ENCODE measurements around the gene TMEM88.

Gene TMEM88

DNA sequence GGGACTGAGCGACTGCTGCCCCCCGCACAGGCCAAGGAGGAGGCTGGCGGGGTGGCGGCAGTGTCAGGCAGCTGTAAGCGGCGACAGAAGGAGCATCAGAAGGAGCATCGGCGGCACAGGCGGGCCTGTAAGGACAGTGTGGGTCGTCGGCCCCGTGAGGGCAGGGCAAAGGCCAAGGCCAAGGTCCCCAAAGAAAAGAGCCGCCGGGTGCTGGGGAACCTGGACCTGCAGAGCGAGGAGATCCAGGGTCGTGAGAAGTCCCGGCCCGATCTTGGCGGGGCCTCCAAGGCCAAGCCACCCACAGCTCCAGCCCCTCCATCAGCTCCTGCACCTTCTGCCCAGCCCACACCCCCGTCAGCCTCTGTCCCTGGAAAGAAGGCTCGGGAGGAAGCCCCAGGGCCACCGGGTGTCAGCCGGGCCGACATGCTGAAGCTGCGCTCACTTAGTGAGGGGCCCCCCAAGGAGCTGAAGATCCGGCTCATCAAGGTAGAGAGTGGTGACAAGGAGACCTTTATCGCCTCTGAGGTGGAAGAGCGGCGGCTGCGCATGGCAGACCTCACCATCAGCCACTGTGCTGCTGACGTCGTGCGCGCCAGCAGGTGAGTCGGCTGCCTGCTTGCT, 5.6 kb upstream of the TMEM88 start:
- DNase-seq (ENCODE audit: low read depth) = no peak
- no peak overlapping the region for H3K4me3 ChIP-seq (ENCODE audit: low read length)
- TF ChIP-seq, protein P1, sequence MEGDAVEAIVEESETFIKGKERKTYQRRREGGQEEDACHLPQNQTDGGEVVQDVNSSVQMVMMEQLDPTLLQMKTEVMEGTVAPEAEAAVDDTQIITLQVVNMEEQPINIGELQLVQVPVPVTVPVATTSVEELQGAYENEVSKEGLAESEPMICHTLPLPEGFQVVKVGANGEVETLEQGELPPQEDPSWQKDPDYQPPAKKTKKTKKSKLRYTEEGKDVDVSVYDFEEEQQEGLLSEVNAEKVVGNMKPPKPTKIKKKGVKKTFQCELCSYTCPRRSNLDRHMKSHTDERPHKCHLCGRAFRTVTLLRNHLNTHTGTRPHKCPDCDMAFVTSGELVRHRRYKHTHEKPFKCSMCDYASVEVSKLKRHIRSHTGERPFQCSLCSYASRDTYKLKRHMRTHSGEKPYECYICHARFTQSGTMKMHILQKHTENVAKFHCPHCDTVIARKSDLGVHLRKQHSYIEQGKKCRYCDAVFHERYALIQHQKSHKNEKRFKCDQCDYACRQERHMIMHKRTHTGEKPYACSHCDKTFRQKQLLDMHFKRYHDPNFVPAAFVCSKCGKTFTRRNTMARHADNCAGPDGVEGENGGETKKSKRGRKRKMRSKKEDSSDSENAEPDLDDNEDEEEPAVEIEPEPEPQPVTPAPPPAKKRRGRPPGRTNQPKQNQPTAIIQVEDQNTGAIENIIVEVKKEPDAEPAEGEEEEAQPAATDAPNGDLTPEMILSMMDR (conservative IDR thresholded peaks at IDR 0.05; ENCODE audit: low read depth, low read length) = no peak

DNA sequence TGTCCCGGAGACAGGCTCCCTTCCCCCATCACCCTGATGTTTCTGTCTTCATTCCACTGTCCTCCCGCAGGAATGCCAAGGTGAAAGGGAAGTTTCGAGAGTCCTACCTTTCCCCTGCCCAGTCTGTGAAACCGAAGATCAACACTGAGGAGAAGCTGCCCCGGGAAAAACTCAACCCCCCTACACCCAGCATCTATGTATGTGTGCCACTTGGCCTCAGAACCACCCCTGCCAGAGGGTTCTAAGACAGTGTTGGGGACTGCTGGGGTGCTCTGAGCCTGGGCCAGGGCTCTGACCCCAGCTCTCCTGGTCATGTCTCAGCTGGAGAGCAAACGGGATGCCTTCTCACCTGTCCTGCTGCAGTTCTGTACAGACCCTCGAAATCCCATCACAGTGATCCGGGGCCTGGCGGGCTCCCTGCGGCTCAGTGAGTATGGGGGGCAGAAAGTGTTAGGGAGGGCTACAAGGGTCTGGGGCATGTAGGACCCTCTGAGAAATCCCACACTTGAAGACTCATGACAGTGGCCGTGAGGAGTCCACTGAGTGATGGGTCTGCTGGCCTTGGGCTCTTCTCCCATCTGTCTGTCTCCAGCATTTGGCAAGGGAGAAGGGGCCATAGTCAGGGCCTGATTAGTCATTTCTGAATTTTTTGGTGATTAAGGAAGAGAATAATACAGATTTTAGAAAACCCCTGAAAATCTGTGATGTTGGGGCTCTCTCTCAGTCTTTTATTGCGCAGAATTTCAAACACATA, 4.9 kb upstream of the TMEM88 start:
- TF ChIP-seq, protein P1 (conservative IDR thresholded peaks at IDR 0.05; ENCODE audit: low read depth, low read length) = no peak
- DNase-seq (ENCODE audit: low read depth) = no peak
- no peak overlapping the region for H3K4me3 ChIP-seq (ENCODE audit: low read length)

DNA sequence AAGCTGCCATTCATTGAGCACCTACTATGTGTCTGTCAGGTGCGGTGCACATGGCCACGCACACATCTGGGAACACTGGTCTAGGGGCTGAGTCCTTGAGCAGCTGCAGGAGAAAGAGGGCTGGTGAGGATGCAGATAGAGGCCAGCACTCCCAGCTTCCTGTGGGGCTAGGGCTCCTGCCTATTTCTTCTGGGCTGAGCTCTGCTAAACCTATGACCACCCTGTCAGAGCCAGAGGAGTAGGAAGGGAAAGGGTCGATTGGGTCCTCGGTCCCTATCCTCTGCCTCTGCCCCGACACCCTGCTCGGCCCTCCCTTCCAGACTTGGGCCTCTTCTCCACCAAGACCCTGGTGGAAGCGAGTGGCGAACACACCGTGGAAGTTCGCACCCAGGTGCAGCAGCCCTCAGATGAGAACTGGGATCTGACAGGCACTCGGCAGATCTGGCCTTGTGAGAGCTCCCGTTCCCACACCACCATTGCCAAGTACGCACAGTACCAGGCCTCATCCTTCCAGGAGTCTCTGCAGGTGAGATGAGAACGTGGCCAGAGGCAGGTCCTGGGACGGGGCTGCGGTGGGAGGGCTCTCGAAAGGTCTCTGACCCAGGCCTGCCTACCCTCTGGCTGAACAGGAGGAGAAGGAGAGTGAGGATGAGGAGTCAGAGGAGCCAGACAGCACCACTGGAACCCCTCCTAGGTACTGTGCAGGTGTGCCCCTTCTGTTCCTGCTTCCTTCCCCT, 4.0 kb upstream of the TMEM88 start:
- H3K4me3 ChIP-seq (ENCODE audit: low read length) = no peak overlapping the region
- DNase-seq (ENCODE audit: low read depth) = no peak
- TF ChIP-seq, protein P1 (conservative IDR thresholded peaks at IDR 0.05; ENCODE audit: low read depth, low read length) = no peak

DNA sequence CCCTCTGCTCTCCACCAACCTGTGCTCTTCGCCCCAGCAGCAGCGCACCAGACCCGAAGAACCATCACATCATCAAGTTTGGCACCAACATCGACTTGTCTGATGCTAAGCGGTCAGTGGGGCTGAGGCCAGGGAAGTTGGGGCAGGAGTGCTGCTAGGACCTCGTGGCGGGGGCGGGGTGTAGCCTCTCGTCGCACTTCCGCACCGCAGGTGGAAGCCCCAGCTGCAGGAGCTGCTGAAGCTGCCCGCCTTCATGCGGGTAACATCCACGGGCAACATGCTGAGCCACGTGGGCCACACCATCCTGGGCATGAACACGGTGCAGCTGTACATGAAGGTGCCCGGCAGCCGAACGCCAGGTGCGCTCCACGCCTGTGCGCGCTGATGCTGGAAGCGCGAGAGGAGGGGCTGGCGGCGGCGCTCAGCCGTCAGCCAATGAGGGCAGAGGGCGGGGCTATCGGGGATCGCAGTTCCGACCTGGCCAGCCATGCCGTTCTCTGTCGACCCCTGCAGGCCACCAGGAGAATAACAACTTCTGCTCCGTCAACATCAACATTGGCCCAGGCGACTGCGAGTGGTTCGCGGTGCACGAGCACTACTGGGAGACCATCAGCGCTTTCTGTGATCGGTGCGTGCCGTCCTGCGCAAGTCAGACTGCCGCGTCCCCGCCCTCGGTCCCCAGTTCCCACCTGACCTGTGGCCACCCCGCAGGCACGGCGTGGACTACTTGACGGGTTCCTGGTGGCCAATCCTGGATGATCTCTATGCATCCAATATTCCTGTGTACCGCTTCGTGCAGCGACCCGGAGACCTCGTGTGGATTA, 3.2 kb upstream of the TMEM88 start:
- no peak overlapping the region for H3K4me3 ChIP-seq (ENCODE audit: low read length)
- TF ChIP-seq, protein P1 (conservative IDR thresholded peaks at IDR 0.05; ENCODE audit: low read depth, low read length) = peak; percentile 92
- no peak for DNase-seq (ENCODE audit: low read depth)

DNA sequence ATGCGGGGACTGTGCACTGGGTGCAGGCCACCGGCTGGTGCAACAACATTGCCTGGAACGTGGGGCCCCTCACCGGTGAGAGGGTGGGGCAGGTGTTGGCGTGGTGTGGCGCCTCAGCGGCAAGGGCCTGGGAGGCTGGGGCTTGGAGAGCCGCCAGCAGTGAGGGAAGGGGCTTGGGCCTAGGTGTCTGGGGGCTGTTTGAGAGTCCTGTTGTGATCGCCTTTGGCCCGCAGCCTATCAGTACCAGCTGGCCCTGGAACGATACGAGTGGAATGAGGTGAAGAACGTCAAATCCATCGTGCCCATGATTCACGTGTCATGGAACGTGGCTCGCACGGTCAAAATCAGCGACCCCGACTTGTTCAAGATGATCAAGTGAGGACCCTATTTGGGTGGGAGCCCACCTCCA, 2.6 kb upstream of the TMEM88 start:
- no peak for DNase-seq (ENCODE audit: low read depth)
- H3K4me3 ChIP-seq (ENCODE audit: low read length) = no peak overlapping the region
- TF ChIP-seq, protein P1 (conservative IDR thresholded peaks at IDR 0.05; ENCODE audit: low read depth, low read length) = no peak

DNA sequence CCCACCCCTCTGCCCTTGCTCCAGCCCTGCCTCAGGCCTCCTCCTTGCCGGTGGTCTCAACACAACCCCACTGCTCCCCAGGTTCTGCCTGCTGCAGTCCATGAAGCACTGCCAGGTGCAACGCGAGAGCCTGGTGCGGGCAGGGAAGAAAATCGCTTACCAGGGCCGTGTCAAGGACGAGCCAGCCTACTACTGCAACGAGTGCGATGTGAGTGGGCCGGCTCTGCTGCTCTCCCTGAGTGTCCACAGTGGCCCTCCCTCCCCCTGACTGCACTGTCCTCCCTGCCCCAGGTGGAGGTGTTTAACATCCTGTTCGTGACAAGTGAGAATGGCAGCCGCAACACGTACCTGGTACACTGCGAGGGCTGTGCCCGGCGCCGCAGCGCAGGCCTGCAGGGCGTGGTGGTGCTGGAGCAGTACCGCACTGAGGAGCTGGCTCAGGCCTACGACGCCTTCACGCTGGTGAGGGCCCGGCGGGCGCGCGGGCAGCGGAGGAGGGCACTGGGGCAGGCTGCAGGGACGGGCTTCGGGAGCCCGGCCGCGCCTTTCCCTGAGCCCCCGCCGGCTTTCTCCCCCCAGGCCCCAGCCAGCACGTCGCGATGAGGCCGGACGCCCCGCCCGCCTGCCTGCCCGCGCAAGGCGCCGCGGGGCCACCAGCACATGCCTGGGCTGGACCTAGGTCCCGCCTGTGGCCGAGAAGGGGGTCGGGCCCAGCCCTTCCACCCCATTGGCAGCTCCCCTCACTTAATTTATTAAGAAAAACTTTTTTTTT, 1.8 kb upstream of the TMEM88 start:
- DNase-seq (ENCODE audit: low read depth) = no peak
- TF ChIP-seq, protein P1 (conservative IDR thresholded peaks at IDR 0.05; ENCODE audit: low read depth, low read length) = no peak
- no peak overlapping the region for H3K4me3 ChIP-seq (ENCODE audit: low read length)
